ENCODE measurements around the gene PRPF8. TPM values are rescaled to one million over a fixed set of nuclear protein-coding genes. Genes with fewer than 3 reads are reported as not detected.

Gene PRPF8
- total and polyA plus RNA-seq, 2 of the 13 experiments (the other 11 are each of a cell fraction or from before 2014, with no cell fraction given) = 112 to 179 TPM

GRCh38 chr17:1724869-1725641 is 40.4 kb upstream of the PRPF8 start (continued):
- no peak for TF ChIP-seq ZNF691 (CRISPR knock-in tag; IDR thresholded peaks at IDR 0.05; ENCODE audit: borderline replicate concordance, low read depth)
- TF ChIP-seq ZNF17 (CRISPR knock-in tag; IDR thresholded peaks at IDR 0.05) = no peak
- TF ChIP-seq ARID4A (CRISPR knock-in tag; IDR thresholded peaks at IDR 0.05; ENCODE audit: borderline replicate concordance) = peak; percentile 83
- TF ChIP-seq MXD3 (CRISPR knock-in tag; IDR thresholded peaks at IDR 0.05) = no peak; the same call in 1 of the 2 replicates
- TF ChIP-seq MAX (IDR thresholded peaks at IDR 0.05) = peak; percentile 69; the same call in 1 of the 2 replicates
- 0 out of 2 replicates have a peak, but pooled peaks have one; percentile 1 for TF ChIP-seq POLR2G (IDR thresholded peaks at IDR 0.05; ENCODE audit: low read depth, low read length)
- TF ChIP-seq ZNF331 (CRISPR knock-in tag; IDR thresholded peaks at IDR 0.05) = no peak
- TF ChIP-seq ZNF543 (CRISPR knock-in tag; IDR thresholded peaks at IDR 0.05) = peak; percentile 46; the same call in 1 of the 2 replicates
- TF ChIP-seq ZNF33B (CRISPR knock-in tag; IDR thresholded peaks at IDR 0.05) = peak; percentile 86; the same call in 1 of the 2 replicates
- TF ChIP-seq ZNF746 (CRISPR knock-in tag; IDR thresholded peaks at IDR 0.05) = peak; percentile 0; the same call in 1 of the 2 replicates
- no peak for TF ChIP-seq ARID2 (CRISPR knock-in tag; IDR thresholded peaks at IDR 0.05; ENCODE audit: borderline replicate concordance)
